Brain microvascular endothelial cell (primary cell): ENCODE measurements around the gene DVL1.

Experiments used
- DNase-seq: peaks from one replicate; pipeline ENCODE4 v3.0.0-alpha.2; 2020
- H3K27ac ChIP-seq: fragments of 250-450 bp; sonication (Bioruptor Pico); 2 replicates; pipeline ENCODE4 v1.5.1; 2020; ENCODE audit warnings: mild to moderate bottlenecking, moderate library complexity
- H3K27me3 ChIP-seq: fragments of 250-450 bp; sonication (Bioruptor Pico); replicated peaks from 2 replicates; pipeline ENCODE4 v1.5.1; 2020; ENCODE audit warnings: mild to moderate bottlenecking
- H3K36me3 ChIP-seq: fragments of 250-450 bp; sonication (Bioruptor Pico); replicated peaks from 2 replicates; pipeline ENCODE4 v1.5.1; 2020; ENCODE audit warnings: mild to moderate bottlenecking
- H3K4me3 ChIP-seq: 2 replicates; pipeline ENCODE4 v1.5.1; 2011; ENCODE audit warnings: low read depth, mild to moderate bottlenecking, control low read depth, low read length, moderate library complexity
- in situ Hi-C: cut with HindIII; loops from 2 replicates; pipeline ENCODE4 v1.10.0; 2017; ENCODE audit warnings: low sequenced_read_pairs, low pct_ligation_motif_present
- TF ChIP-seq, protein P1 (sequence below): IDR thresholded peaks from 2 replicates; pipeline ENCODE4 v1.5.1; 2011; ENCODE audit warnings: low read depth, mild to moderate bottlenecking, moderate library complexity, low read length, control low read depth, inconsistent platforms; ENCODE audit errors: missing control alignments

The DVL1 gene

GRCh38 chr1:1360506-1361169 lies 11.4 kb upstream of the DVL1 start:
- no peaks in the 10 kb centered on the region for H3K36me3 ChIP-seq
- peak; percentile 92 for DNase-seq
- no peak overlapping the region for H3K4me3 ChIP-seq
- in situ Hi-C loops: no loop called here
- H3K27ac ChIP-seq: no peak overlapping the region
- H3K27me3 ChIP-seq: no peaks in the 10 kb centered on the region
- TF ChIP-seq, protein P1, sequence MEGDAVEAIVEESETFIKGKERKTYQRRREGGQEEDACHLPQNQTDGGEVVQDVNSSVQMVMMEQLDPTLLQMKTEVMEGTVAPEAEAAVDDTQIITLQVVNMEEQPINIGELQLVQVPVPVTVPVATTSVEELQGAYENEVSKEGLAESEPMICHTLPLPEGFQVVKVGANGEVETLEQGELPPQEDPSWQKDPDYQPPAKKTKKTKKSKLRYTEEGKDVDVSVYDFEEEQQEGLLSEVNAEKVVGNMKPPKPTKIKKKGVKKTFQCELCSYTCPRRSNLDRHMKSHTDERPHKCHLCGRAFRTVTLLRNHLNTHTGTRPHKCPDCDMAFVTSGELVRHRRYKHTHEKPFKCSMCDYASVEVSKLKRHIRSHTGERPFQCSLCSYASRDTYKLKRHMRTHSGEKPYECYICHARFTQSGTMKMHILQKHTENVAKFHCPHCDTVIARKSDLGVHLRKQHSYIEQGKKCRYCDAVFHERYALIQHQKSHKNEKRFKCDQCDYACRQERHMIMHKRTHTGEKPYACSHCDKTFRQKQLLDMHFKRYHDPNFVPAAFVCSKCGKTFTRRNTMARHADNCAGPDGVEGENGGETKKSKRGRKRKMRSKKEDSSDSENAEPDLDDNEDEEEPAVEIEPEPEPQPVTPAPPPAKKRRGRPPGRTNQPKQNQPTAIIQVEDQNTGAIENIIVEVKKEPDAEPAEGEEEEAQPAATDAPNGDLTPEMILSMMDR: no peak

DNA sequence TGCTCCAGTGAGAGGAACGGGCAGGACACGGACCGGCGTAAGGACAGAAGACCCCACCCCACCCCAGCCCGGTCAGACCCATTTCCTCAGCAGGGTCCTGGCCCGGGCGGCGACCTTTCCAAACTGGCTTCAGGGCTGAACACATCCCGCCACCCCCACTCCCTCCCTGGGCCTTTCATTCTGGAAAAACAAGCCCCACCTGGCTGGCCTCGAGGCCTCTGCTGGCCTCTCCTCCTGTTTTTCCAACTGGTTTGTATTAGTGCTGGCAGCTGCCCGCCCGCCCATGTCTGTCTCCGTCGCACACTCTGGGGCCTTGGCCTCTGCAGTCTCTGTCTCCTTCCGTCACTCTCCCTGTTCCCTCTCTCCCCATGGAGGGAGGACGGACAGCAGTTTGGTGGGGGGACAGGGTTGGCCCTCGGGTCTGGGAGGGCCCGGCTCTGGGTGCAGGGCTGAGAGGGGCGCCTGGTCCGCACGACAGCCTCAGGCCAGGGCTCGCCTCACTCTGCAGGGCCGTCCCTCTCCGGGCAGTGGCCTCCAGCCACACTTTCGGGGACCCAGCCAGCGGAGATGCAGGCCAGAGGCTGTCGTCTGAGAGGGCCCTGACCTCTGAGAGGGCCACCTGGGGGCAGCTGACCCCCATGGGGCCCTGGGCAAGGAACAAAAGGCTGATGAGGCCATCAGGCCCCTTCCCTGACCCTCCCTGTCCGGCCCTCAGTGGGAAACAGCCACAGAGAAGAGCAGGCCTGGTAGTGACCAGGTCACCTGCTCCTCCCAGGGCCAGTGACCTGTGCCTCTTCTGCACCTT lies 10.6 kb upstream of the DVL1 start:
- TF ChIP-seq, protein P1: no peak
- Histone ChIP-seq H3K27me3 (no peaks in the 10 kb centered on the region), H3K36me3 (peaks cover under 1% of the 10 kb centered on the region), H3K27ac (peak overlapping the region; percentile 37), H3K4me3 (peak overlapping the region; percentile 15)
- in situ Hi-C loops: no loop called here
- DNase-seq: no peak

DNA sequence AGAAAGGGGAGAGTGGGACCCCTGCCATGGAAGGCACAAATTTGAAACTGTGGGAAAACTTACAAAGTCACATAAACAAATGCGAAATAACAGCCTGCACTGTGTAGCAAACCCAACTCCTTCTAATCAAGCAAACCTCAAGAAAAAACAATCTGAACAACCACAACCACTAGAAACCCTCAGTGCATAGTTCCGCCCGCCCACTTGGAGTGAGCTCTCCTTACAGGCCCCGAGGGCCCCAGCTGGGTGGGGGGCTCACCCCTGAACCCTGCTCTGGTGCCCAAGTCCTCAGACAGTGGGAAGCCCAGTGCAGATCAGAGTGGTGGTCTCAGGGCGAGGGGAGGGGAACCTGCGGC lies 10.1 kb upstream of the DVL1 start:
- peak overlapping the region; percentile 37 for H3K27ac ChIP-seq
- no peaks in the 10 kb centered on the region for H3K27me3 ChIP-seq
- in situ Hi-C loops: no loop called here
- H3K4me3 ChIP-seq: peak overlapping the region; percentile 72
- H3K36me3 ChIP-seq: peaks cover 6% of the 10 kb centered on the region
- TF ChIP-seq, protein P1: no peak
- peak; percentile 52 for DNase-seq

DNA sequence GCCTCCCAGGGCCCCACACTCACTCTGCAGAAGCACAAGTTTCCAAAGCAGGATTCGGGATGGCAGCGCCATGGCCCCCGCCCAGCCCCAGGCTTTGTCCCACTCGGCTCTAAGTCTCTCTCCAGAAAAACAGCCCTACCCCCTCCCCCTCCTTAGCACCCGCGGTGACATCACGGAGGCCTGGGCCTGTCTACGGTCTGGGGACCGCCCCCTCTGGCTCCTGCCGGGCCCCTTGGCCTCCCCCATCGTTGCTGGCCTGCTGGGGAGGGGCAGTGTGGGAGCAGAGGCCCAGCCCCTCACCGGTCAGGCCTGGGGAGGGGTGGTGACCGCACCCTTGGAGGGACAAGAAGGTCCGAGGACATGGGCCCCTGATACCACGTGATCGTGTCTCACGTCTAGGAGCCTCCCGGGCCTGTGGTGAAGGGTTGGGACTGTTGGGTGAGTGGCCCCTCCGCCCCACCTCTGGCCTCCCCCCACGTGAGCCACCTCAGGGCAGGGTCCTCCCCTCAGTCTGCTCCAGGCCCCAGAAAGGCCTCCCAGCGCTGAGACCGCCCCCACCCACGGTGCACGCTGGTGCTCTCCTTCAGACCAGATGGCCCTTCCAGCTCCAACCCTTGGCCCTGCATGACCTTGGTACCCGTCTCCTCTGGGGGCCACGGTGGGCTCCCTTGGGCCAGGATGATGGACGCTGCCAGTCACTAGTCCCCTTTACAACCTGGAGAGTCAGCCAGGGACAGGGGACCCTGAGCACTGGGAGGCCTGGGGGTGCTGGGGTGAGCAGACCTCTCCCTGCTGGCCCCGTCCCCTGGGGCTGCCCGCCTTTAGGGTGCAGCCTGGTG lies 9.4 kb upstream of the DVL1 start, which contains the start of gene MXRA8:
Gene MXRA8, minus strand, starts transcription at position 123 of the 839 bp plus-strand sequence. Its CDS starts 51 bp downstream, at position 72.
- in situ Hi-C loops: no loop called here
- peak within 1 kb of the TSS; percentile 37 for H3K27ac ChIP-seq
- peak within 1 kb of the TSS; percentile 72 for H3K4me3 ChIP-seq
- H3K36me3 ChIP-seq: peaks cover 8% of the 10 kb centered on the region
- H3K27me3 ChIP-seq: no peaks in the 10 kb centered on the region
- DNase-seq: peak; percentile 44
- TF ChIP-seq, protein P1: no peak

DNA sequence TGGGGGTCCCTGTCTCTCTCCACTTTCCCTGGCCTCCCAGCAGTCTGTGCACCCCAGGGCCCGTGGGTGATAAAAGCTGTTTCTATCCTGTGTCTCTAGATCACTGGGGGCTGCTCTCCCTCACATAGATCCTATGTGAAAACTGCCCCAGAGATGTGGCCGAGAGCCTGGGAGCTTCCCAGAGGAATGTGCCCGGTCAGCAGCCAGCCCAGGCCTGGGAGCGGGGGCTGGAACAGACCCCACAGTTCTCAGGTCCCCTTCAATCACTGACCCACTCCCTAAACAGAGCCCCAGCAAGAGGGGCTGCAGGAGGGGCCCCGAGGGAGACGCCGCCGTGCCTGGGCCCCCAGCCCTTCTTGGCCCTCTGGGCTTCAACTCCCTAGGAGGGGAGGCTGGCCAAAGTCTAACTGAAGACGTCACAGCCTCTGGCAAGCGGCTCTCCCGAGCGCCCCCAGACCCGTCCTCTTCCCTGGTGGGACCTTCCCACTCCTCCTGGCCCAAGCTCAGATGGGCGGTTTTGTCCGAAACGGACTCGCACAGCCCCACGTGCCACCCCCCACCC lies 8.7 kb upstream of the DVL1 start:
- TF ChIP-seq, protein P1: no peak
- Histone ChIP-seq H3K36me3 (peaks cover 8% of the 10 kb centered on the region), H3K4me3 (peak overlapping the region; percentile 72), H3K27ac (peak overlapping the region; percentile 37), H3K27me3 (no peaks in the 10 kb centered on the region)
- no peak for DNase-seq
- in situ Hi-C loops: no loop called here
